Epithelial cell of proximal tubule (primary cell): ENCODE data around the gene KRT8. TPM values are rescaled to one million over a fixed set of nuclear protein-coding genes. Genes with fewer than 3 reads are reported as not detected.

Experiments used
- DNase-seq: peaks from one replicate; pipeline ENCODE4 v3.0.0-alpha.2; 2011; ENCODE audit warnings: low read depth
- H3K4me3 ChIP-seq: 2 replicates; pipeline ENCODE4 v1.5.1; 2011; ENCODE audit warnings: low read depth, mild to moderate bottlenecking, low read length
- total RNA-seq: library from RNA; depleted of rRNA; stranded (reverse); fragments of >200 nt; gene quantifications from 2 replicates; pipeline ENCODE4 v1.2.3, GENCODE V29; 2015
- TF ChIP-seq, protein P1 (sequence below): conservative IDR thresholded peaks from 2 replicates; pipeline ENCODE4 v1.5.1; 2012; ENCODE audit warnings: low read depth, mild to moderate bottlenecking, low read length

KRT8 gene
- total RNA-seq, 1 donor from 2014 or later, result 1,207 TPM

DNA sequence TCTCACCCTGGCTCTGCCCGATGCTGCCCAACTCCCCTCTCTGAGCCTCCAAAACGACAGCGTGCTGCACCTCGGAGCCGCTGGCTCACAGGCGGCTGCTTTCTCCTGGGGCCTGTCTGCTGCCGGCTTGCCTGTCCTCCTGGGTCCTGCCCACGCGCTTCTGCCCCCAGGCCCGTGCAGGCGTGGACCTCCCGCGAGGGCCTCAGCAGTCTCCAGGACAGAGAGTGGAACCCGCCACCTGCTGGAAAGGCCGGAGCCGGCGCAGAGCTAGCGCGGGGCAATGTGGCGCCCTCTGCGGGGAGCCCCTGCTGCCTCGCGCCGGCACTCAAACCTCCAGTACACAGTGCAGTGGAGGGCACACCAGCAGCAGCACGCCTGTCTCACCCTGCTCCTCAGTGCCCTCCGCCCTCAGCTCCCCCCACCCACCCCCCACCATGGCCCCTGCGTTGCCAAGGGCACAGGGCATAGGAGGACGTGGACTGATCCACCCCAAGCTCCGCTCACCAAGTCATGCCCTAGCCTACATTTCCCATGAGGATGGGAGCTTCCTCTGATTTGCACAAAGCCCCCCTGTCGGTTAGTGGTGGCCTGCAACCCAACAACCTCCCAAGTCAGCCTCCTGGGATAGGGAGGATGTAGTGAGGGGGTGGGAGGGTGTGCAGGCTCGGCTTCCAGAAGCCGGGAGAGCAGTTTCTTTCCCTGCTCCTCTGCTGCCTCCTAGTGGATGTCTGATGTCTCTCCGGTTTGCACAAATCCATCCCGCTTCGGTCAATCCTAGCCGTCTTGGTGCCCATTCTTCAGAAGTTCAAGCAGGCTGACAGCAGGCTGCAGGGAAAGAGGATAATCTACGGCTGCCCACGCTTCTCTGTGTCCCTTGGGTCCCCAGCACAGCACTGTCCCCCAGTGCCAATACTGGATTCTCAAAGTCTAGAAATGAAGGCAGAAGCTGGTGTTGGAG is 25.2 kb downstream of the KRT8 start:
- H3K4me3 ChIP-seq, result peak overlapping the region; percentile 37
- DNase-seq, result no peak
- TF ChIP-seq, protein P1, sequence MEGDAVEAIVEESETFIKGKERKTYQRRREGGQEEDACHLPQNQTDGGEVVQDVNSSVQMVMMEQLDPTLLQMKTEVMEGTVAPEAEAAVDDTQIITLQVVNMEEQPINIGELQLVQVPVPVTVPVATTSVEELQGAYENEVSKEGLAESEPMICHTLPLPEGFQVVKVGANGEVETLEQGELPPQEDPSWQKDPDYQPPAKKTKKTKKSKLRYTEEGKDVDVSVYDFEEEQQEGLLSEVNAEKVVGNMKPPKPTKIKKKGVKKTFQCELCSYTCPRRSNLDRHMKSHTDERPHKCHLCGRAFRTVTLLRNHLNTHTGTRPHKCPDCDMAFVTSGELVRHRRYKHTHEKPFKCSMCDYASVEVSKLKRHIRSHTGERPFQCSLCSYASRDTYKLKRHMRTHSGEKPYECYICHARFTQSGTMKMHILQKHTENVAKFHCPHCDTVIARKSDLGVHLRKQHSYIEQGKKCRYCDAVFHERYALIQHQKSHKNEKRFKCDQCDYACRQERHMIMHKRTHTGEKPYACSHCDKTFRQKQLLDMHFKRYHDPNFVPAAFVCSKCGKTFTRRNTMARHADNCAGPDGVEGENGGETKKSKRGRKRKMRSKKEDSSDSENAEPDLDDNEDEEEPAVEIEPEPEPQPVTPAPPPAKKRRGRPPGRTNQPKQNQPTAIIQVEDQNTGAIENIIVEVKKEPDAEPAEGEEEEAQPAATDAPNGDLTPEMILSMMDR, result peak; percentile 82

- TF ChIP-seq, protein P1, result no peak
- no peak for DNase-seq
- H3K4me3 ChIP-seq, result peak overlapping the region; percentile 18
These were observed 26.1 kb downstream of the KRT8 start for GRCh38 chr12:52878507-52879393.

DNA sequence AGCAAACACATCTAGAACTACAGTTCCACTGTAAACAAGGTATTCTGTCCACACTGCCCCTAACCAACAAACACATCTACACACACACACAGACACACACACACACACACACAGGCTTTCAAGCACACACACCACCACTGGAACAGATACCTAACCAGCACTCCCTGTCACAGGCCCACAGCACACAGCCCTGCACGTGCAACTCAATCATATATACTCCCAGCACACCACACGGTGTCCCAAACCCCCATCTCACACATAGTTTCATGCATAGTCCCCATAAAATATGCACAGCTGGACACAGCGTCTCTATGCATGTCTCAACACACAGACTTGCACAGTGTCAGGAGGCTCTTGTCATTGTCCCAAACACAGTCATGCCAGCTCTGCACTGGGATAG is 27.6 kb downstream of the KRT8 start:
- TF ChIP-seq, protein P1, result no peak
- DNase-seq, result no peak
- no peak overlapping the region for H3K4me3 ChIP-seq

- TF ChIP-seq, protein P1, result no peak
- no peak overlapping the region for H3K4me3 ChIP-seq
- no peak for DNase-seq
These were observed 28.5 kb downstream of the KRT8 start for GRCh38 chr12:52876372-52876771.

GRCh38 chr12:52874573-52875435 is 30.1 kb downstream of the KRT8 start:
- DNase-seq, result no peak
- peak overlapping the region; percentile 29 for H3K4me3 ChIP-seq

More at GRCh38 chr12:52874573-52875435, 30.1 kb downstream of the KRT8 start:
- TF ChIP-seq, protein P1, result no peak
